Psoas muscle (tissue), 8 donors: ENCODE data around the gene KIAA1191. TPM values are rescaled to one million over a fixed set of nuclear protein-coding genes. Genes with fewer than 3 reads are reported as not detected.
A peak's percentile ranks its signal among the peaks of the same experiment; 100 is the strongest.

Experiments used
- ATAC-seq, 4 donors: fragments of 200-7000 bp; cut with Tn5 transposase; one replicate each; pipeline ENCODE4 v1.9.1; 2020; ENCODE audit warnings: moderate library complexity in 3 of 4, mild to moderate bottlenecking in 2 of 4
- DNase-seq, 2 donors: peaks; one replicate each; pipeline ENCODE4 v3.0.0-alpha.2; 2020
- H3K27ac ChIP-seq: fragments of 200-600 bp; one replicate; pipeline ENCODE4 v1.8.0; 2022
- H3K27me3 ChIP-seq, 3 donors: fragments of 200-600 bp in 1 of 3; one replicate each; pipeline versions ENCODE4 v1.6.1 to v1.8.0; 2013 to 2022; ENCODE audit warnings: low read length in 2 of 3, mild to moderate bottlenecking in 2 of 3, moderate library complexity in 1 of 3; ENCODE audit not compliant: insufficient read depth in 3 of 3
- H3K36me3 ChIP-seq, 2 donors: fragments of 200-600 bp in 1 of 2; one replicate each; pipeline versions ENCODE4 v1.6.1 to v1.8.0; 2013 to 2022; ENCODE audit warnings: low read depth in 1 of 2, mild to moderate bottlenecking in 1 of 2, moderate library complexity in 1 of 2; ENCODE audit not compliant: insufficient read depth in 1 of 2
- H3K4me1 ChIP-seq: fragments of 200-600 bp; one replicate; pipeline ENCODE4 v1.8.0; 2022
- H3K4me3 ChIP-seq: fragments of 200-600 bp; one replicate; pipeline ENCODE4 v1.8.0; 2022; ENCODE audit warnings: mild to moderate bottlenecking
- H3K9me3 ChIP-seq: fragments of 200-600 bp; one replicate; pipeline ENCODE4 v1.8.0; 2022
- CTCF ChIP-seq: fragments of 200-600 bp; IDR thresholded peaks from one replicate; pipeline ENCODE4 v1.8.0; 2022; ENCODE audit warnings: antibody characterized with exemption
- WGBS, 3 donors: extraction: QIAGEN DNeasy Blood & Tissue Kit; methylation state at CpG; one replicate each; pipeline versions ENCODE4 v1.1.6 to v1.1.7; 2013; 5-methylcytosine and 5-hydroxymethylcytosine counted together
- intact Hi-C, 2 donors: fragments of 100-400 bp; cut with DNase I; formaldehyde crosslinking; loops; one replicate each; pipeline versions ENCODE4 v1.11.0 to v1.14.2; 2022
- polyA plus RNA-seq, 3 donors: library from polyadenylated mRNA; stranded (reverse); fragments of 200-250 nt; gene quantifications; one replicate each; pipeline ENCODE4 v1.2.3, GENCODE V29; 2013
- total RNA-seq, 4 donors: library from RNA; stranded (reverse); fragmentation: NEBNext Ultra II Directional in 2 of 4; extraction: Animal tissue kit (Norgen Biotek cat#: 25700) in 2 of 4; gene quantifications; one replicate each; pipeline versions ENCODE4 v1.2.1 to v1.2.4, GENCODE V29; 2021 to 2023
- donor health status: healthy with polysubstance abuse.
- donor health status: DM: no; HTN: no; CAD: no; lungs with moderate emphysema.
- donor health status: Bipolar disorder and iron deficiency.
- donor health status: healthy.
- donor health status: DM: yes; HTN: yes; CAD: no.
- donor health status: DM: no; HTN: no; CAD: no.
- donor health status: DM: no; HTN: no; CAD: no.
- donor health status: DM: yes; HTN: yes; CAD: no.

KIAA1191 gene
- total and polyA plus RNA-seq, 7 donors, result 27.0 to 201 (median 69.3) TPM

DNA sequence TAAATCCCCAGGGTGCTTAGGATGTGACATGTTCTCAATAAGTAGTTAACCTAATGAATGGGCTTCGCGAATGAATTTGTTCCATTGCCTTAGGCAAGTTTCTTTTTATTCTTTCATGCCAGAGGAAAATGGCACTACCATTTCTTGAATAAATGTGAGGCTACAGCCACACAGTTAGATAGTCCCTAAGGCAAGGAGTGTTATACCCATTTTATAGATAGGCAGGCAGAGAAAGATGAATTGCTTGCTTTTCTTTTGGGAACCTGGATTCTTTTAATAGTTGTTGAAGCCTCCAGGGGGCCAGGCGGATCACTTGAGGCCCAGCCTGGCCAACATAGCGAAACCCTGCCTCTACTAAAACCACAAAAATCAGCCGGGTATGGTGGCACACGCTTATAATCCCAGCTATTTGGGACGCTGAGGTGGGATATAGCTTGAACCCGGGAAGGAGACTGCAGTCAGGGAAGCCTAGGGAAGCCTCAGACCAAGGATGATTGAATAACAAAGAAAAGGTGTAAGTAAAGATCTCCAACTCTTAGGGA lies 25.9 kb upstream of the KIAA1191 start:
- intact Hi-C loops, result no loop called here

GRCh38 chr5:176386491-176386890 lies 24.9 kb upstream of the KIAA1191 start:
- intact Hi-C loops, result no loop called here
- peak overlapping the region; percentile 94 for H3K27ac ChIP-seq

More for the DNA sequence above, 25.9 kb upstream of the KIAA1191 start:
- Histone ChIP-seq H3K4me3 (peak overlapping the region; percentile 95), H3K27me3 (peaks cover 0 to 1% (median 0%) of the 10 kb centered on the region in 3 donors), H3K36me3 (peaks cover 7 to 69% of the 10 kb centered on the region in 2 donors), H3K27ac (peak overlapping the region; percentile 94), H3K9me3 (no peaks in the 10 kb centered on the region), H3K4me1 (peaks cover 38% of the 10 kb centered on the region)
- WGBS, 3 donors, result 32 to 41% (median 37%) methylated on average over 8 of the region's 8 CpGs
- TF ChIP-seq CTCF, result no peak
- ATAC-seq (no peak), DNase-seq (peak in 1 of 2 donors; percentile 10)

DNA sequence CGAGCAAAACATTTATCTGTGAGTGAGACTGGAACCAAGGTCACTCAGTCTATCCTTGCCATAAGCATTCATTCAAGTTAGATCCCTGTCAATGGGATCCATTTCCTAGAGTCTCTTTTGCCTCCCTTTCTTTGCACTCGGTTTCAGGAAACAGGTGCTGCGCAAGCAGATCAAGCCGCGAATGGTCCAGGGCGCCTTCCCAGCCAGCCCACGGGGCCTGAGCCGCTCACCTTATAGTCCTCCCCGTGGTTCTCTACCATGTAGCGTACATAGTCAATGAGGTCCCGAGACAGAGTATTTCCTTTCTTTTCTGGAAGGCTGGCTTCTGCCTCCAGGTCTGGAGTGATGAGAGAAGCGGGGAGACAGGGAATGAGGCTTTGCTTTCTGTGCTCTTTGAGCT lies 23.4 kb upstream of the KIAA1191 start:
- peak in 1 of 2 donors; percentile 16 for DNase-seq
- TF ChIP-seq CTCF, result no peak
- Histone ChIP-seq H3K27me3 (no peaks in the 10 kb centered on the region), H3K27ac (peak overlapping the region; percentile 39), H3K36me3 (peaks cover 7 to 51% of the 10 kb centered on the region in 2 donors), H3K9me3 (no peaks in the 10 kb centered on the region), H3K4me3 (no peak overlapping the region), H3K4me1 (peaks cover 57% of the 10 kb centered on the region)
- ATAC-seq, result no peak
- 84 to 93% (median 90%) methylated on average over 12 of the region's 12 CpGs for WGBS, 3 donors
- intact Hi-C loops, result no loop called here

More at GRCh38 chr5:176386491-176386890, 24.9 kb upstream of the KIAA1191 start:
- H3K36me3 ChIP-seq, result peaks cover 7 to 63% of the 10 kb centered on the region in 2 donors
- TF ChIP-seq CTCF, result no peak
- peaks cover 0 to 1% (median 0%) of the 10 kb centered on the region in 3 donors for H3K27me3 ChIP-seq
- H3K4me3 ChIP-seq, result peak overlapping the region; percentile 95
- no peaks in the 10 kb centered on the region for H3K9me3 ChIP-seq
- ATAC-seq (no peak), DNase-seq (no peak)
- peaks cover 47% of the 10 kb centered on the region for H3K4me1 ChIP-seq
- 58 to 71% (median 60%) methylated on average over 1 of the region's 1 CpG for WGBS, 3 donors

DNA sequence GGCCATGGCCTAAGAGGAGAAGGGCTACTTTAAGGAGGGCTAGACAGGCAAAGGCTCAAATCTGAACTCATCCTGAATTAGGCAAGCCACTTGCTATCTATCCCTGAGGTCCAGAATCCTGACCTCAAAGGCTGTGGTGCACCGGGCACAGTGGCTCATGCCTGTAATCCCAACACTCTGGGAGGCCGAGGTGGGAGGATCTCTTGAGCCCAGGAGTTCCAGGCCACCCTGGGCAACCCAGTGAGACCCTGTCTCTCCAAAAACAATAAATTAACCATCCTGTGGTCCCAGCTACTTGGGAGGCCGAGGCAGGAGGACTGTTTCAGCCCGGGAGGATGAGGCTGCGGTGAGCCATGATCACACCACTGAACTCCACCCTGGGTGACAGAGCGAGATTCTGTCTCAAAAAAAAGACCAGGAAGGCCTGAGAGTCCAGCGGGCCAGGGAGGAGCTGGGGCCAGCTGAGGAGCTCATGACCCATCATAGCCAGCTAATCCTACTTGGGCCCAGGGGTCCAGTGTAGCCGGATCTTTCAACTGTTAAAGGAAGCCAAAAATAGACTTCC lies 22.9 kb upstream of the KIAA1191 start:
- peaks cover 7 to 51% of the 10 kb centered on the region in 2 donors for H3K36me3 ChIP-seq

More for the DNA sequence above, 22.9 kb upstream of the KIAA1191 start:
- DNase-seq (peak in 1 of 2 donors; percentile 39), ATAC-seq (no peak)
- Histone ChIP-seq H3K27me3 (no peaks in the 10 kb centered on the region), H3K4me3 (no peak overlapping the region), H3K27ac (peak overlapping the region; percentile 93), H3K4me1 (peaks cover 55% of the 10 kb centered on the region), H3K9me3 (no peaks in the 10 kb centered on the region)
- 78 to 81% (median 80%) methylated on average over 8 of the region's 8 CpGs for WGBS, 3 donors
- no peak for TF ChIP-seq CTCF
- intact Hi-C loops, result no loop called here
